NOMO-1 treated with dmso at 0.1 percent for 144 hours (cell line): ENCODE results near the gene GID8.
A peak's percentile ranks its signal among the peaks of the same experiment; 100 is the strongest.

Source experiments
- DNase-seq: peaks from one replicate; lab custom pipeline; 2025; ENCODE audit not compliant: unreplicated experiment; lab: John Stamatoyannopoulos, UW

Gene GID8

DNA sequence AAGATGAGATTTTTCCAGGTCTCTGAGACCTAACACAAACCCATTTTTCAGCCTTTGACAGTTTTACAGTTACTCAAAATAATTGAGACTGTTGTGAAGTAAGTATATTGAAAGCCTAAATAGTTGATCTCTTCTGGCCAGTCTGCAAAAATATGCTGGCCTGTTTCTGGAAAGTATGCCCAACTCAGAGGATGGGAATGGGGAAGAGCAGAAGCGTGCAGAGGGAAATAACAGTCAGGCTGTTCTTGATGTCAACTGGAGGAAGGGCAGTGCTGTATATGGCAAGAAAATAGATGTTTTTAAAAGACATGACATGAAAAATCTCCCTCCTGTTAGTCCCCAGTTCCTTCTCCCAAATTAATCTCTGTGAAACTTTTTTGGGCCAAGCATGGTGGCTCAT lies 3.8 kb downstream of the GID8 start:
- no peak for DNase-seq

DNA sequence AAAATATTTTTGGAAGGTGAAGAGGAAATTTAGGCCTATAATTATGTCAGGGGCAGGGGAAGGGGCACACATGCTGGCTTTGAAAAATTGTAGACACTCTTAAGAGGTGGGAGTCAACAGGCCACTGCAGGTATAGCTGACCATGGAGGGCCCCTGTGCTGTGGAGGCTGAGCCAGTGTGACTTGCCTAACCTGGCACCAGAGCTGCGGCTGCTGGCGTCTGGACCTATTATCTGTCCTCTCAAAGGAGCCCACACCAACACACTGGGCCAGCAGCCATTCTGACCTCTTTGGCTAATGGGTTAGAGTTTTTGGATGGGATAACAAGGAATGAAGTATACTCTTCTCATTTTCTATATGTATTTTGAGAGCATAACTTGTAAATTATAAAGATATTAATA lies 4.5 kb downstream of the GID8 start:
- DNase-seq: no peak

- no peak for DNase-seq
Observed at GRCh38 chr20:62943396-62943795, 5.4 kb downstream of the GID8 start.

- DNase-seq: no peak
Observed at GRCh38 chr20:62944184-62944583, 6.2 kb downstream of the GID8 start.

- no peak for DNase-seq
Observed at GRCh38 chr20:62944746-62945145, 6.8 kb downstream of the GID8 start.

DNA sequence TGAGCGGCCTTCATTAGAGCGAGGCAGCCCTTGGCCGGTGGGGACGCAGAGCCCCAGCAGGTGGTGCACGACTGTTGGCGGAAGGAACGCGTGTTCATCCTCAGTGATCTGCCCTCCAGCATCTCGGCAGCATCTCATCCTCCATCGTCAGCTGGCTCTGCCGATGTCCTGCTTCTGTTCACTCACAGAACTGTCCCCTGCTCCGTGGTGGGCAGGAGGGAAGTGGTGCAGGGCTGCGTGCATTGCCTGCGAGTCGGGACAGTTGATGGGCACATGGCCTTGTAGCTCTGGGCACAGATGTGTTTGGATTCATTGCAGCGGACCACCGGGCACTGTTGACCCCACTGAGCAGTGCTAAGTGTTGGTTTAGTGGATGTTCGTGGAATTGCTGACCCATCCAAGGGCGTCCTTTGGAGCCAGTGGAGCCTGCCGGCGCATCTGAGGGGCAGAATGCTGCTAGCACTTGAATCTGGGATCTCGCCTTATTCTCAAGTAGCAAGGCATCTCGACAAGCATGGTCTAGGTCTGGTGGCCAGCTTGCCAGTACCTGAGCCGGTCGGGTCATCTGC lies 7.9 kb downstream of the GID8 start:
- no peak for DNase-seq

DNA sequence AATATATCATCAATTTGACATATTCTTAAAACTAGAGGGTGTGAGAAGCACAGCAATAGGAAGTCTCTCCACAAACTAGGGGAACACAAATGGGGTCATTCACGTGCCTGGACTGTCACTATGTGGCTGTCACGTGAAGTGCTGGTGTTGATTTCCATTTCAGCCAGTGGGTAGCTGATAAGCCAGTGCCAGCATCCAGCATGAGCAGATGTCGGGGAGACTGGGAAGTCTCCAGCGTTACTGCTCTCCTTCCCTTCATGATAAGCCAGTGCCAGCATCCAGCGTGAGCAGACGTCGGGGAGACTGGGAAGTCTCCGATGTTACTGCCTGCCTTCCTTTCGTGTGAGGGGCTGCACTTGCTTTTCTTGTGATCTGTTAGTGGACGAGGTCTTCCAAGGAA lies 9.0 kb downstream of the GID8 start:
- no peak for DNase-seq

- DNase-seq: no peak
Observed at GRCh38 chr20:62947532-62948300, 9.8 kb downstream of the GID8 start.

DNA sequence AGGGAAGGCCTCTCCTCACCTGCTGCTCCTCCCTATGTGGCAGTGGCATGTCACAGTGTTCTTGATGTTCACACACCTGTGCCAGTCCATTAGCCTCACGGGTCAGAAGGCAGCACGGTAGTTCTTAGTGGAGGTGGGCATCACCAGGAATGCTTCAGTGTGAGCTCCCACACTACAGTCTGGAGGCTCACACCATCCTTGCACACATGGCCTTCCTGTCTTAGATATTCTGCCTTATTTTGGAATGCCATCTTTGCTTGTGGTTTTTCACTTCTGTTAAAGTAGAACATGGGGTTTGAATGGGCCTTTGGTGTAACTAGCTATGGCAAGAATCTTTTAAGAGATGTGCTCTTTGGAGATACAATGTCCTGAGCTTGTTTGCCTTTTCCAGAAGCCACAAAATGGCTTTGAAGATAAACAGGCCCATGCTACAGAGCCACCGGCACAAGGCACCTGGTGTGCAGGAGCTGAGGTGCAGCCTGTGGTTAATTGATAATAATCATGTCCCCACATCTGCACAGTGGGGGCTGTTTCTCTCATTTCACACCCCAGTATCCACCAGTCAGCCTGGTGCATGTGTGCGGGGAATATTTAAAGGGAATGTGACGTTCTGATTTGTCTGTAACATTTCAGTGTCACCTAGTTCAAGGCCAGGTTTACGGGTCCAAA lies 11.3 kb downstream of the GID8 start:
- DNase-seq: no peak

DNA sequence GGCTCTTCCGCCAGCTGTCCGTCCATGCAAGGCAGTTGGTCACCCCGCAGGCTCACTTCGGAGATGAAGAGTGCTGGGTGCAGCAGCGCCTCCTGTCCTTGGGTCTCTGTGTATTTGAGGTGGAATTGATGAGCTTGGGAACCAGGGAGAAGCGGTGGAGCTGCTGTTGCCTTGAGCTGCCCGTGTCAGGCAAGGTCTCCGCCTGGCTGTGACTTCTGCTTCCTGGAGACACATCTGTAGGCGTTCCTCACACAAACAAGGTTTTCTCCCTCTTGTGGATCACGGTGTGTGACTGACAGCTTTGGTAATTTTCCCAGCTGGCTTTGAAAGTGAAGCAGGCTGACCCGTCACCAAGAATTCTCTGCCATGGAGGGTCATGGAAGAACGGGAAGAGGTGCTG lies 12.0 kb downstream of the GID8 start:
- no peak for DNase-seq

DNA sequence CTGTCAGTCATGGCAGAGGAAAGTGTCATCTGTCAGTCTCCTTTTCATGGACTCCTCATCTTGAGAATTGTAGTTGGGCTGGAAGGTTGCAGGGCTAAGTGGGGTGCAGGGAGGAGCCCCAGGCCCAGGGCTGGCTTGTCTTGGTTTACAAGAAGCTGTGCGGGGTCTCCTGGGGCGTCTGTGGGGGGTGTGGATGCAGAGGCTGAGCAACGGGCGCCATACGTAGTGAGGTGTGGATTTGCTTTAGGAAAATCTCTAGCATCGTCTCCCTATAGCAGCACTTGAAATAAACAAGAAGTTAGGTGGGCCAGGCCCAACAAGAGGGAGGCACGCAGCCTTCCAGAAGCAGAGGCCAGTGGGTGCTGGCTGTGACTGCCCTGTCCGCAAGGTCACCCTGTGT lies 12.8 kb downstream of the GID8 start:
- DNase-seq: no peak

DNA sequence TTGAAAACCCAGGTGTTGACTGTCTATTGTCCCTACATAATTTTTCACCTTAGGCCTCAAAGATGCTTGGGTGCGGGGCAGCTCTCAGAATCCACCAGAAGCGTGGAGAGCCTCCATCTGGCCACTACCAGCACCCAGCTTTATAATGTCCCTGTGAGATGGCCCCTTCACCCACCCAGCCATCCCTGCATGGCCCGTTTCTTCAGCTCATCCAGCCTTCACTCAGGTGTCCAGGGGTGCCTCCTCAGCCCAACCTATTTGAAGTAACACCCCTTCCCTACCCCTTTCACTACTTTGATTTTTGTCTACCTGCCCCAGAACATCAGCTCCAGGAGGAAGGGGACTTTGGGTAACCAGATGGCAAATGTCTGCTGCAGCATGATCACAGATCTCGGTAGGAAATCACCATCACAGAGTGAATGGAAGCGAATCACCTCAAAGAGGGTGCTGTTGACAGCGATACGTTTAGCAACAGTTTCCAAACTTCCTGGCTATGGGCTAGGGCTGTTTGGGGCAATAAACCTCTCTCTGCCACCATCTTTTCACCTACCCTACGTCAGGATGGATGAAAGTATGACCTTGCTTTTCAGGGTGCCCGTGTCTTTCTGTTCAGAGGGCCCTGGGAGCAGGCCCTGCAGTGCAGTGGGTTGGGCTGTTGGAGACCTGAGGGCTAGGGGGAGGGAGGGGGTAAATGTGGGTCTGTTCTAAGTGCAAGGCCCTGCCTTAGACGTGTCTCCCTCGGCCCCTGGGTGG lies 13.4 kb downstream of the GID8 start:
- no peak for DNase-seq

GRCh38 chr20:62951896-62952372 lies 14.0 kb downstream of the GID8 start:
- no peak for DNase-seq

DNA sequence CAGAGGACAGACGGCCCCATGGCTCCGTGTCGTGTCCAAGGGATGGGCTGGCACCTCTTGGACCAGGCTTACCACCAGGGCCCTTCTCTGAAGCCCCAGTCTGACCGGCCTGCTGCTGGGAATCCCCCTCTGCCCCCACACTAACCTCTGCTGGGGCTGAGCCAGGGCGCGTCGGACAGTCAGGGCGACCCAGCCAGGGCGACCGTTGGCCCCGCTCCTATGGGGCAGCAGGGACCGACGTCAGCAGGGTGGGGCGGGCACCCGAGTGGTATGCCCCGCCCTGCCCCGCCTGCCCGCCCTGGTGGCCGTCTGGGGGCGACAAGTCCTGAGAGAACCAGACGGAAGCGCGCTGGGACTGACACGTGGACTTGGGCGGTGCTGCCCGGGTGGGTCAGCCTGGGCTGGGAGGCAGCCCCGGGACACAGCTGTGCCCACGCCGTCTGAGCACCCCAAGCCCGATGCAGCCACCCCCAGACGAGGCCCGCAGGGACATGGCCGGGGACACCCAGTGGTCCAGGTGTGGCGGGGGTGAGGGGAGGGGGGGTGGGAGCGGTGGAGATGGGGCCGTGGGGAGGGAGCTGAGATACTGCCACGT lies 14.5 kb downstream of the GID8 start, which contains the start of gene SLC17A9:
Gene SLC17A9 (plus strand): TSS at position 337 of the 595 bp plus-strand sequence. CDS start 122 bp downstream, at position 459.
- DNase-seq: peak; percentile 90

- no peak for DNase-seq
Observed at GRCh38 chr20:62952968-62953838, 15.3 kb downstream of the GID8 start.

GRCh38 chr20:62953839-62954703 lies 16.1 kb downstream of the GID8 start:
- DNase-seq: peak; percentile 96

- DNase-seq: no peak
Observed at GRCh38 chr20:62955519-62956386, 17.8 kb downstream of the GID8 start.
